HEK293 (cell line): Measurements from ENCODE around the gene REEP2.
"Not testable (repeated sequence)": the region's sequence is repeated elsewhere in the genome, so short reads cannot be mapped to it uniquely, and the experiment has no call there.

ENCODE experiments used
- CTCF ChIA-PET: fragments of 350-600 bp; formaldehyde crosslinking; extraction: SDS; loops from one replicate; lab custom pipeline; 2021; ENCODE audit warnings: antibody characterized with exemption; lab: Yijun Ruan, JAX
- POLR2A ChIA-PET: fragments of 300-600 bp; formaldehyde crosslinking; extraction: SDS; loops from one replicate; lab custom pipeline; 2020; ENCODE audit warnings: antibody characterized with exemption, inconsistent platforms; lab: Yijun Ruan, JAX
- H3K27ac ChIP-seq: fragments of 200-500 bp; sonication (Bioruptor generic); 2 replicates; pipeline ENCODE4 v1.5.1; 2014; ENCODE audit warnings: low read depth, low read length, control low read depth, inconsistent platforms; ENCODE audit errors: extremely low read depth
- H3K36me3 ChIP-seq, 2 experiments: fragments of 200-500 bp in 1 of 2; sonication (Bioruptor generic) in 1 of 2; 1 replicate in 1 of 2; 2 replicates in 1 of 2; pipeline ENCODE4 v1.5.1; 2014 to 2017; ENCODE audit warnings: inconsistent platforms in 2 of 2, low read length in 2 of 2; ENCODE audit not compliant: control insufficient read depth in 2 of 2, insufficient read depth in 1 of 2
- H3K4me1 ChIP-seq: fragments of 200-500 bp; sonication (Bioruptor generic); 2 replicates; pipeline ENCODE4 v1.5.1; 2014; ENCODE audit warnings: mild to moderate bottlenecking, low read length, inconsistent platforms; ENCODE audit not compliant: control insufficient read depth, insufficient read depth
- H3K4me3 ChIP-seq: 2 replicates; pipeline ENCODE4 v1.5.1; 2011; ENCODE audit warnings: low read depth, mild to moderate bottlenecking, control low read depth, low read length, moderate library complexity
- H3K9me3 ChIP-seq: fragments of 200-500 bp; sonication (Bioruptor generic); 2 replicates; pipeline ENCODE4 v1.5.1; 2014; ENCODE audit warnings: low read depth, low read length, inconsistent platforms; ENCODE audit not compliant: control insufficient read depth, insufficient read depth
- KLF8 ChIP-seq: fragments of 450-650 bp; formaldehyde crosslinking; IDR thresholded peaks from 2 replicates; pipeline ENCODE4 v1.5.1; 2016; ENCODE audit warnings: missing biosample characterization, missing genetic modification characterization
- REPIN1 ChIP-seq: fragments of 450-650 bp; formaldehyde crosslinking; IDR thresholded peaks from 2 replicates; pipeline ENCODE4 v1.5.1; 2017; ENCODE audit warnings: missing biosample characterization, missing genetic modification characterization, low read depth
- SETDB1 ChIP-seq: IDR thresholded peaks from one replicate; pipeline ENCODE4 v1.6.1; 2017; ENCODE audit warnings: mild to moderate bottlenecking, low read length, moderate library complexity, mixed read lengths; ENCODE audit not compliant: insufficient read length
- YY2 ChIP-seq: fragments of 450-650 bp; formaldehyde crosslinking; IDR thresholded peaks from 2 replicates; pipeline ENCODE4 v1.5.1; 2016; ENCODE audit warnings: missing biosample characterization, missing genetic modification characterization
- ZBTB10 ChIP-seq: fragments of 450-650 bp; formaldehyde crosslinking; IDR thresholded peaks from 2 replicates; pipeline ENCODE4 v1.5.1; 2016; ENCODE audit warnings: missing biosample characterization, missing genetic modification characterization
- ZBTB11 ChIP-seq: fragments of 450-650 bp; formaldehyde crosslinking; conservative IDR thresholded peaks from 2 replicates; pipeline ENCODE4 v1.5.1; 2016; ENCODE audit warnings: low read depth, missing biosample characterization, missing genetic modification characterization
- ZBTB8A ChIP-seq: fragments of 450-650 bp; formaldehyde crosslinking; IDR thresholded peaks from 2 replicates; pipeline ENCODE4 v1.5.1; 2016; ENCODE audit warnings: missing biosample characterization, missing genetic modification characterization
- ZNF146 ChIP-seq: fragments of 450-650 bp; formaldehyde crosslinking; IDR thresholded peaks from 2 replicates; pipeline ENCODE4 v1.5.1; 2016; ENCODE audit warnings: missing biosample characterization, missing genetic modification characterization
- ZNF157 ChIP-seq: fragments of 450-650 bp; formaldehyde crosslinking; IDR thresholded peaks from 2 replicates; pipeline ENCODE4 v1.5.1; 2016; ENCODE audit warnings: missing biosample characterization, missing genetic modification characterization
- ZNF169 ChIP-seq: fragments of 450-650 bp; formaldehyde crosslinking; IDR thresholded peaks from 2 replicates; pipeline ENCODE4 v1.5.1; 2016; ENCODE audit warnings: missing biosample characterization, missing genetic modification characterization
- ZNF221 ChIP-seq: fragments of 450-650 bp; formaldehyde crosslinking; IDR thresholded peaks from 2 replicates; pipeline ENCODE4 v1.5.1; 2017; ENCODE audit warnings: missing biosample characterization, missing genetic modification characterization, borderline replicate concordance
- ZNF223 ChIP-seq: fragments of 450-650 bp; formaldehyde crosslinking; IDR thresholded peaks from 2 replicates; pipeline ENCODE4 v1.5.1; 2016; ENCODE audit warnings: missing biosample characterization, missing genetic modification characterization
- ZNF239 ChIP-seq: fragments of 450-650 bp; formaldehyde crosslinking; IDR thresholded peaks from 2 replicates; pipeline ENCODE4 v1.5.1; 2016; ENCODE audit warnings: missing biosample characterization, missing genetic modification characterization
- ZNF341 ChIP-seq: fragments of 450-650 bp; formaldehyde crosslinking; IDR thresholded peaks from 2 replicates; pipeline ENCODE4; 2016; ENCODE audit warnings: low read depth, missing biosample characterization, missing genetic modification characterization
- ZNF366 ChIP-seq: fragments of 450-650 bp; formaldehyde crosslinking; conservative IDR thresholded peaks from 2 replicates; pipeline ENCODE4 v1.5.1; 2016; ENCODE audit warnings: missing biosample characterization, missing genetic modification characterization
- ZNF37A ChIP-seq: fragments of 450-650 bp; IDR thresholded peaks from 2 replicates; pipeline ENCODE4 v1.5.1; 2018; ENCODE audit warnings: missing biosample characterization, missing genetic modification characterization
- ZNF529 ChIP-seq: fragments of 450-650 bp; formaldehyde crosslinking; IDR thresholded peaks from 2 replicates; pipeline ENCODE4 v1.5.1; 2017; ENCODE audit warnings: missing genetic modification characterization, missing biosample characterization; ENCODE audit not compliant: insufficient replicate concordance
- ZNF560 ChIP-seq: fragments of 450-650 bp; formaldehyde crosslinking; IDR thresholded peaks from 2 replicates; pipeline ENCODE4 v1.5.1; 2017; ENCODE audit warnings: missing biosample characterization, missing genetic modification characterization, borderline replicate concordance
- ZNF624 ChIP-seq: fragments of 450-650 bp; formaldehyde crosslinking; IDR thresholded peaks from 2 replicates; pipeline ENCODE4 v1.5.1; 2017; ENCODE audit warnings: missing biosample characterization, missing genetic modification characterization
- ZNF768 ChIP-seq: fragments of 450-650 bp; formaldehyde crosslinking; IDR thresholded peaks from 2 replicates; pipeline ENCODE4 v1.5.1; 2018; ENCODE audit warnings: missing biosample characterization, mild to moderate bottlenecking, missing genetic modification characterization
- ZSCAN23 ChIP-seq: fragments of 450-650 bp; formaldehyde crosslinking; IDR thresholded peaks from 2 replicates; pipeline ENCODE4 v1.5.1; 2016; ENCODE audit warnings: missing biosample characterization, missing genetic modification characterization

Gene REEP2

GRCh38 chr5:138438724-138439476, at the start of gene REEP2 (continued):
- no peak for TF ChIP-seq ZNF146 (tag by site-specific recombination)

GRCh38 chr5:138389332-138389731, 49.5 kb upstream of the REEP2 start:
- CTCF ChIA-PET: no interaction called here
- Histone ChIP-seq H3K4me1 (no peaks in the 10 kb centered on the region), H3K27ac (no peak overlapping the region), H3K9me3 (no peaks in the 10 kb centered on the region), H3K36me3 (peaks cover 31 to 73% of the 10 kb centered on the region in 2 experiments), H3K4me3 (no peak overlapping the region)
- POLR2A ChIA-PET: no interaction called here
- no peak for TF ChIP-seq ZSCAN23 (tag by site-specific recombination)
- no peak for TF ChIP-seq ZNF341 (tag by site-specific recombination)
- no peak for TF ChIP-seq ZNF239 (tag by site-specific recombination)
- TF ChIP-seq ZNF223: no peak
- no peak for TF ChIP-seq SETDB1
- TF ChIP-seq ZNF624: no peak
- TF ChIP-seq ZBTB10 (tag by site-specific recombination): no peak

DNA sequence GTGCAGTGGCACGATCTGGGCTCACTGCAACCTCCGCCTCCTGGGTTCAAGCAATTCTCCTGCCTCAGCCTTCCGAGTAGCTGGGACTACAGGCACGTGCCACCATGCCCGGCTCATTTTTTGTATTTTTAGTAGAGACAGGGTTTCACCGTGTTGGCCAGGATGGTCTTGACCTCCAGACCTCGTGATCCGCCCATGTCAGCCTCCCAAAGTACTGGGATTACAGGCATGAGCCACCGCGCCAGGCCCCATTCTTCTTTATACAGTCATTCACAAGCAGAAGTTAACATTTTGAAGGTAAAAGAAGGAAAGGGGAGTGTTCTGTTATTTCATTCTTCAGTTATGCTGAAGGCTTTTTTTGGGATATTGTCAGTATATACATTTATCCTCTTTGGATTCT, 48.9 kb upstream of the REEP2 start:
- H3K4me1 ChIP-seq, H3K9me3 ChIP-seq, POLR2A ChIA-PET, H3K27ac ChIP-seq, H3K4me3 ChIP-seq: not testable (repeated sequence)
- CTCF ChIA-PET: interaction anchor here (0.6 to 1.2 kb wide), 2 partner anchors 37 to 955 kb away, joined by 3 to 6 read pairs; partner anchors contain the start of gene KDM3B
- H3K36me3 ChIP-seq: peaks cover 31 to 79% of the 10 kb centered on the region in 2 experiments

DNA sequence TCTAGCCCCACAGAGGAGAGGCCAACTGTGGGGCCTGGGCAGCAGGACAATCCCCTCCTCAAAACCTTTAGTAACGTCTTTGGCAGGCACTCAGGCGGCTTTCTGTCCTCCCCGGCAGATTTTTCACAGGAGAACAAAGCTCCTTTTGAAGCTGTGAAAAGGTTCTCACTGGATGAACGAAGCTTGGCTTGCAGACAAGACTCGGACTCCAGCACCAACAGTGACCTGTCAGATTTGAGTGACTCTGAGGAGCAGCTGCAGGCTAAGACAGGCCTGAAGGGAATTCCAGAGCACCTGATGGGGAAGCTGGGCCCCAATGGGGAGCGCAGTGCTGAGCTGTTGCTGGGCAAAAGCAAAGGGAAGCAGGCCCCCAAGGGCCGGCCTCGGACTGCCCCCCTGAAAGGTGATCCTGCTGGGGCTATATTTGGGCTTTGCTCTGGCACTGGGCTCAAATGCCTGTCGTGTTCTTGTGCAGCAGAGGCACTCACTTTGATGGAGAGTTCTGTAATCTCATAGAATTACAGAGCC, 46.9 kb upstream of the REEP2 start:
- peaks cover 27 to 70% of the 10 kb centered on the region in 2 experiments for H3K36me3 ChIP-seq
- POLR2A ChIA-PET: interaction anchor here (0.6 kb wide), 1 partner anchor 112 kb away, joined by 6 read pairs; no protein-coding TSS in a partner anchor
- CTCF ChIA-PET: interaction anchor here (0.5 kb wide), 1 partner anchor 310 kb away, joined by 7 read pairs; no protein-coding TSS in a partner anchor
- no peaks in the 10 kb centered on the region for H3K4me1 ChIP-seq
- TF ChIP-seq ZNF768 (tag by site-specific recombination): no peak
- no peak overlapping the region for H3K4me3 ChIP-seq
- H3K9me3 ChIP-seq: no peaks in the 10 kb centered on the region
- H3K27ac ChIP-seq: no peak overlapping the region

DNA sequence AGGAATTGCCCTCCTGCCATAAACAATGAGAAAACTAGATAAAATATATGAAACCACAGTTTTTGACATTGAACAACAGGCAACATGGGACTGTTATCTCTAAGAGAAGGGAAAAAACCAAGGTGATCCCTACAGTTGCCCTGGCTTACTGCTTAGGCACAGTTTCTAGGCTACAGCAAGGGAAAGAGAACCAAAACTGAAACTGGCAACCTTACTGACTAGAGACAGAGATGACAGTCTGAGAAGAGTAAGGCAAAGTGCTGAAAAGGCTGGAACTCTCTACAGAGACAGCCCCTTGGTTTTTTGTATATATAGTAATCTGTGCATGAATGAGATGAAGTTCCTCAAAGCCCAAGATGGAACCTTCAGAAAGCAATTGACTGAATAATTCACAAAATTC, 36.2 kb upstream of the REEP2 start:
- CTCF ChIA-PET: interaction anchor here (0.6 to 1.1 kb wide), 3 partner anchors 8 to 31 kb away, joined by 3 to 4 read pairs (median 3); no protein-coding TSS in a partner anchor
- no peaks in the 10 kb centered on the region for H3K4me1 ChIP-seq
- H3K27ac ChIP-seq: no peak overlapping the region
- H3K9me3 ChIP-seq: no peaks in the 10 kb centered on the region
- POLR2A ChIA-PET: no interaction called here
- H3K36me3 ChIP-seq: peaks cover 58 to 62% of the 10 kb centered on the region in 2 experiments
- H3K4me3 ChIP-seq: no peak overlapping the region
- TF ChIP-seq REPIN1 (tag by site-specific recombination) (no peak), KLF8 (tag by site-specific recombination) (no peak), ZNF560 (tag by site-specific recombination) (no peak), ZNF366 (tag by site-specific recombination) (no peak), ZNF529 (tag by site-specific recombination) (no peak), ZBTB11 (tag by site-specific recombination) (no peak), ZNF157 (tag by site-specific recombination) (no peak), ZBTB8A (no peak), ZNF221 (no peak), YY2 (no peak), ZNF37A (tag by site-specific recombination) (no peak), ZNF169 (no peak)
